MM.1S (cell line): Measurements from ENCODE around the gene MBD4.

Source experiments
- CTCF ChIP-seq: fragments of 300-600 bp; sonication (generic); IDR thresholded peaks from 2 replicates; pipeline ENCODE4 v1.5.1; 2016; ENCODE audit warnings: antibody characterized with exemption, low read length, mixed read lengths
- EZH2 ChIP-seq: fragments of 300-600 bp; sonication (generic); optimal IDR thresholded peaks from 2 replicates; pipeline ENCODE3; 2017; ENCODE audit warnings: low read depth, mild to moderate bottlenecking, antibody characterized with exemption, low read length, mixed read lengths

- TF ChIP-seq CTCF: no peak
- TF ChIP-seq EZH2: no peak
Measured at GRCh38 chr3:129416415-129416814, 23.3 kb downstream of the MBD4 start.
